HG03159 (cell line): ENCODE results near the gene GSE1.

Experiments used
- ATAC-seq: cut with Tn5 transposase; IDR thresholded peaks from one replicate; pipeline ENCODE4 v1.9.1; 2021; ENCODE audit warnings: mild to moderate bottlenecking, moderate library complexity; ENCODE audit not compliant: unreplicated experiment

The GSE1 gene

GRCh38 chr16:85573696-85574641 lies 39.2 kb upstream of the GSE1 start:
- ATAC-seq, result no peak

- ATAC-seq, result no peak
These were observed 38.2 kb upstream of the GSE1 start for GRCh38 chr16:85574672-85575475.

- no peak for ATAC-seq
These were observed 37.2 kb upstream of the GSE1 start for GRCh38 chr16:85575920-85576319.

GRCh38 chr16:85576944-85577343 lies 36.2 kb upstream of the GSE1 start:
- no peak for ATAC-seq

- no peak for ATAC-seq
These were observed 35.1 kb upstream of the GSE1 start for GRCh38 chr16:85577899-85578598.

GRCh38 chr16:85578599-85578948 lies 34.5 kb upstream of the GSE1 start:
- ATAC-seq, result no peak

GRCh38 chr16:85579191-85579590 lies 33.9 kb upstream of the GSE1 start:
- no peak for ATAC-seq

GRCh38 chr16:85579923-85580580 lies 33.1 kb upstream of the GSE1 start:
- ATAC-seq, result no peak

- no peak for ATAC-seq
These were observed 32.4 kb upstream of the GSE1 start for GRCh38 chr16:85580684-85581083.

- ATAC-seq, result no peak
These were observed 30.7 kb upstream of the GSE1 start for GRCh38 chr16:85582229-85582991.

- ATAC-seq, result no peak
These were observed 29.5 kb upstream of the GSE1 start for GRCh38 chr16:85583491-85584181.

- no peak for ATAC-seq
These were observed 28.9 kb upstream of the GSE1 start for GRCh38 chr16:85584267-85584666.

- no peak for ATAC-seq
These were observed 28.3 kb upstream of the GSE1 start for GRCh38 chr16:85584819-85585282.

- ATAC-seq, result no peak
These were observed 27.4 kb upstream of the GSE1 start for GRCh38 chr16:85585711-85586110.

- no peak for ATAC-seq
These were observed 26.6 kb upstream of the GSE1 start for GRCh38 chr16:85586380-85587104.

GRCh38 chr16:85587762-85588556 lies 25.2 kb upstream of the GSE1 start:
- no peak for ATAC-seq

- no peak for ATAC-seq
These were observed 24.3 kb upstream of the GSE1 start for GRCh38 chr16:85588562-85589503.
